Transverse colon (tissue), 3 donors: ENCODE data around the gene FLOT1.

Experiments
- CTCF ChIP-seq, 5 experiments: fragments of 200-600 bp in 3 of 5; fragments of 450-650 bp in 2 of 5; sonication (generic) in 3 of 5; IDR thresholded peaks; 1 replicate in 2 of 5; 2 replicates in 3 of 5; pipeline ENCODE4 v1.5.1; 2016 to 2017; ENCODE audit warnings: antibody characterized with exemption in 5 of 5, inconsistent platforms in 3 of 5, mild to moderate bottlenecking in 2 of 5, moderate library complexity in 1 of 5
- POLR2A ChIP-seq: fragments of 450-650 bp; IDR thresholded peaks from one replicate; pipeline ENCODE4 v1.6.1; 2016; ENCODE audit warnings: antibody characterized with exemption, mild to moderate bottlenecking, moderate library complexity

GRCh38 chr6:30743099-30744053 lies 889 bp upstream of the FLOT1 start:
- TF ChIP-seq CTCF (IDR thresholded peaks at IDR 0.05) (no peak), POLR2A (no peak)
